Umbilical cord (tissue), 2 donors: Measurements from ENCODE around the gene KCNMA1. TPM values are rescaled to one million over a fixed set of nuclear protein-coding genes. Genes with fewer than 3 reads are reported as not detected.
A peak's percentile ranks its signal among the peaks of the same experiment; 100 is the strongest.

Source experiments
- DNase-seq: peaks from one replicate; pipeline ENCODE4 v3.0.0-alpha.2; 2015; ENCODE audit warnings: low spot score
- total RNA-seq: library from RNA; depleted of rRNA; stranded (reverse); fragments of >200 nt; gene quantifications from one replicate; pipeline ENCODE4 v1.2.3, GENCODE V29; 2014; ENCODE audit warnings: low replicate concordance; ENCODE audit not compliant: insufficient read depth

KCNMA1 gene
- total RNA-seq, 1 donor from 2014 or later = 79.2 TPM

DNA sequence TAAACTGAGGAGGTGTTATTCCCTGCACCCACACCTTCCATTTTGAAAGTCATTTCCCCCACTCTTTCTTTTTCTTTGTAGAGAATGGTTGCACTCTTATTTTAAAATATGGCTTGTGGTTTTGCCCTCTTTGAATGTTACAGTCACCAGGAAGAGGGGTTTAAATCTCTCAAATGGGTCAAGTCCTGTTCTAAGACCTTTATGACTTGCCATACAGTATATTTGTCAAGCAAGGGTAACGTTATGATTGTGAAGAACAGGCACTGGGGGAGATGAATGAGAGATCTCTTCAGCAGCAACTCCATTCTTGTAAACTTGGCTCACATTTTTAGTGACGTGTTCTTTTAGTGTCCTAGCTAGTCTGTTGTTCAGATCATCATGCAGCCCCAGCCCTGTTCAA lies 634.7 kb downstream of the KCNMA1 start:
- DNase-seq = no peak

DNA sequence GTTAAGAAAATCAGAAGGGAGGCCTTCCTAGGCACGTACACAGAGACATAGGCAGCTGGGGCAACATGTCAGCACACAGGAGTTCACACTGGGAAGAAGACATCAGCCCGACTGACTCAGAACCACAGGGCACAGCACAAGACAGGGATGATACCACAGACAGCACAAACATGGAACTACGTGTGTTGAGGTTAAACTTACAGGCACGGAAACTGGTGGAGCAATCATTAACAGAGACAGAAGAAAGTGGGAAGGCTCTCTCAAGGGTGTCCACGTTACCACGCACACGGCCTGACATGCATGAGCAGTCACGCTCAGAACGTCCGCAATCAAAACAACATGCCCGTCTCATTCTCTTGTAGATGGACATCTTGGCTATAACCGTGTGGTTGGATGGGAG lies 636.4 kb downstream of the KCNMA1 start:
- no peak for DNase-seq

DNA sequence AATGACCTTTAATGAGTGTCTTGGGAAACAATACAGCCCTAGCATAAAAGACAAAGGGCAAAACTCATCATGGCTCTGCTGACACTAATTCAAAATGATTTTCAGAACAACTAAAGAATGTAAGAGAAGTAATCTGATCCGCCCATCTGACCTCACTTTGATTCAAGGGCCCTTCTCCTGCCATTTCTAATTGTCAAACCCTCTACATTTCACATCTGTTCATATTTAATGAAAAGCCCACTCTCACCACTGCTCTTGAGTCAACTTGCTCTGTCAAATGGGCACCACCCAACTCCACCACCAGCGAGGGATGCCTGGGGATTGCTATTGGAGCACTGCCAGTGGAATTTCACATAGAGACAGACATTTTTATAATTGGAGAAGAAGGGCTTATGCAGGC lies 639.2 kb downstream of the KCNMA1 start:
- no peak for DNase-seq

DNA sequence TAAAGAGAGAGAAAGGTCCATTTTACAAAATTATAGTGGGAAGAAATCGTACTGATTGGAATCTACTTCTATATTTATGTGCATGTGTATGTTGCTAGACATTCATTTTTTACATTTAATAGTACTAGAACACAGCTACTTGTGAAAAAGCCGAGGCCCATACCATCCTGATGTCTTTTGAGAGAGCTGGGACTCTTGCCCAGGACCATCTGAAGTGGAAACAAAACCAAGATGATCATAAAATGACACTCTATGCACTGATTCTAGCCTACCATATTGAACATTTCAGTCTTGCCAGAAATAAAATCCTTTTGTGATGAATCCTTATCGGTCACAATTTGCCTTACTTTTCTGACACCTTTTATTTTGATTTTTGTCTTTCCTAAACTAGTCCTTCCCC lies 640.0 kb downstream of the KCNMA1 start:
- DNase-seq = no peak

DNA sequence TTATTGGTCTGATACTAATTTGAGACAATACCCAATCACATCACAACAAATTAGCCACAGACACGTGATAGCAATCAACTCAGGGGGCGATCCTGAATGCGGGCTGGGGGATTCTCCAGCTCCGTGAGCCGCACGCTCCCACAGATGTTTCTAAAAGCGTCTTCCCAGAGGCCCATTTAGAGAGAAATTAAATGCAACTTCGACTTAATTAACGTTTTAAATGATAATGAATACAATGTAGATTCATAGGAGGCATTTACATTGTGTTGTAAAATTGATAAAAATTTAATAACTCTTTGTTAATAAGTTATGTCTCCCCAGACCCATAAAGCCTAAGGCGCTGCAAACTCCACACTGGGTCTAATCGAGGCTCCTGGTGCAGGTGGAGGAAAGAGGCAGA lies 642.6 kb downstream of the KCNMA1 start:
- DNase-seq = no peak

DNA sequence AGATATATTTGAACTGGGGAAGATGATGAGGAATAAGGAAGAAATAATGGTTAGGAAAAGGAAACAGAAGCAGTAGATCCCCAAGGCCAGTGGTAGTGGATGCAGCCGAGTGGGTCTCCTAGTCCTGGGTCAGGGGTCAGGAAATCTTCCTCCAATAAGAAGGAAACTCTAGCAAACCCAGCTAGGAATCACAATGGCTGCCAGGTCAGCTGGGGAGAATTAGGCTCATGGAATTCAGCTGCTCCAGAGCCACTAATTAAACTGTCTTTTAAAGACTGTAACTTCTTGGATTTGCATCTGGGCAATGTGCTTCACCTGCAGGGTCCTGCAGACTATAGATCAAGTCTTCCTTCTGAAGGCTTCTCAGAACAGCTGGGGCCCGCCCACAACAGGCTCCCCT lies 644.4 kb downstream of the KCNMA1 start:
- no peak for DNase-seq

DNA sequence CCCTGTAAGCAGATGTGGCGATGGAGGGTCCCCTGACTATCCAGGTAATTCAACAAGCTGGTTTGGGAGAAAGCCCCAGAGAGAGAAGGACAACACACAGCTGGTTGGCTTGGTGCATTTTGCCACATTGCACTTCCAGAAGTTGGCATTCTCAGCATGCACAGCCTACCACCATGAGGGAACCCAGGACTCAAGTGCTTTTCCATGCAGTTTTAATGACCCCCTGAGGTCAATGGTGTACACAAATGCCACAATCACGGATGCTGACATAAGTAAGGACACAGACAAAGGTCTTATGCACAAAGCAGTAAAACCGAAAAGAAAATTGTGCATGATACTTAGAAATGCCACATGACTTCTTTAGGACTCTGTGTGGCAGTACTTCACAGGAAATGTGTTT lies 645.1 kb downstream of the KCNMA1 start:
- no peak for DNase-seq

DNA sequence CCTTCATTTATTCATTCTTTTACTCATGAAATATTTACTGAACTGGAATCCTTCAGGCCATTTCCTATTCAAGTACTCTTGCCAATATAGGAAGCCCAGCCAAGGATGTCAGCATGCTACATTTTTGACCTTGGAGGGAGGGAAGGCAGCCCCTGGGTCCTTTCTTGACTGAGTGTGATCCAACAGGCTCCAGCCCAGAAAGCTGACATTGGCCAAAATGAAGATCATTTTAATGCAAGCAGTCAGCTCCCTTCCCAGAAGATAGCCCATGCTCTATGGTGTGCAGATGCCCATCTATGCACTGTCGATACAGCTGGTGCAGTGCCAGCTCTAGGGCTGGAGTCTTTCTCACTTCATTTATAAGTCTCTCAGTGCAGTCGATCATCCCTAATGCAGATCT lies 646.0 kb downstream of the KCNMA1 start:
- no peak for DNase-seq

DNA sequence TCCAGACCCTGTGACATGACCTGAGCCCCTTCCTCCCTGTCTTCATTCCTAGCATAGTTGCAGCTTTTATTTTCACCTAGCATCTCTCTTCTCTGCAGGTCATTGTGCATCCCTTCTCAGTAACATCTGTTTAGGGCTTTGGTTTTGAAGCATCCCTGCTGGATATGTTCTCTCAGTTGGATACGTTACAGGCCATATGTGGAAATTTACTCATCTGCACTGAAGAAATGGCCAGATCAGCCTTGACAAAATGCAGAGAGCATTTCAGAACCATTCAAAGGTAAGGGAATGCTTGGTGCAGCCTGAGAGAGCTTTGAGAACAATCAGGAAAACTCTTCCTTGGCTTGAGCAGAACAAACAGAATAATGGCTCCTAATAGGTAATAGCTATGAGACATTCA lies 647.0 kb downstream of the KCNMA1 start:
- DNase-seq = peak; percentile 36

DNA sequence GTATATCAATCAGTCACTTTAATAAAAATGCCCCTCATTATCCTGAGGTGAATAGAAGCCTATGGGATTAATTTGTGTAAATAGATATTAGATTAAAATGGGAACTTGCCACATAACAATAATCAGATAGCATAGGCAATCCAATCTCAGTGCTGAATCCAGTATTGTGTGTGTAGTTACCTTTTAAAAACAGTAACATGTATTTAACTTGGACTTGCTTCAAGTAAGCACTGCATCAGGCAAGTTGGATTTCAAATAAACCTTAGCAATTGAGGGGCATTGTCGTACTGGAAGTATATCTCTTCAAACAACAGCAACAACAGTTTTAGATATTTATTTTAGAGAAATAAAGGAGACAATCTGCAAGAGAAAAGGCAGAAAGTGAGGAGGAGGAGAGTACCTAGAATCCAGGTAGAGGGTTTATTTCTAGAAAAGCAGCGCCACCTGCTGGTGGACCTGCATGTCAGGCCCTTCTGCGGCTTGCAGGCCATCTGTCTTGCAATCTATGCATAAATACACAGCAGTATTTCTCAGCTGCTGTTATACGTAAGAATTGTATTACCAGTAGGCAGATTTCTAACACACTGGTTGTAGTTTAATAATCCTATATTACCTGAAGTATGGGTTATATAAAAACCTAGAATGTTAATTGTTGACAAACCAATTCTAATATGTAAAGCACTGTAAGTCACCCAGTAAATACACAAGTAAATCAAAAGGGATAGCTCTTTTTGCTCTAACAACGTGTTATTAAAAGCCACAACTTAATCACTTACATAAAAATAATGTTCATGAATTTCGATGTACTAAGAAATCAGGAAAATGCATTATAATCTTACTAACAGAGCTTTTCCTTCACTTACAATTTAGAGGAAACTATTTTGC lies 652.8 kb downstream of the KCNMA1 start:
- DNase-seq = peak; percentile 86

DNA sequence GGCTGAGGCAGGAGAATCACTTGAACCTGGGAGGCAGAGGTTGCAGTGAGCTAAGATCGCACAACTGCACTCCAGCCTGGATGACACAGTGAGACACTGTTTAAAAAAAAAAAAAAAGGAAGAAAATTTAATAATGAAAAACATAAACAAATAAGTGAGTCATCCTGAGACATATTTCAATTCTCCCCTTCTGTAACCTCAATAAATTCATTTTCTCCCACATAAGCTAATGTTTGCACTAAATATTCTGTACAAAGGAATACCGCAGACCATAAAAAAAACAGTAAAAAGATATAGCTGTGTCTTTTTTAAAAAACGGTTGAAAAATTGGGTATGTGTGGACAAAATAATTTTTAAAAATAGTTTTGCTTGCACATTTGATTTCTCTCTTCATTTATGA lies 654.0 kb downstream of the KCNMA1 start:
- DNase-seq = no peak

DNA sequence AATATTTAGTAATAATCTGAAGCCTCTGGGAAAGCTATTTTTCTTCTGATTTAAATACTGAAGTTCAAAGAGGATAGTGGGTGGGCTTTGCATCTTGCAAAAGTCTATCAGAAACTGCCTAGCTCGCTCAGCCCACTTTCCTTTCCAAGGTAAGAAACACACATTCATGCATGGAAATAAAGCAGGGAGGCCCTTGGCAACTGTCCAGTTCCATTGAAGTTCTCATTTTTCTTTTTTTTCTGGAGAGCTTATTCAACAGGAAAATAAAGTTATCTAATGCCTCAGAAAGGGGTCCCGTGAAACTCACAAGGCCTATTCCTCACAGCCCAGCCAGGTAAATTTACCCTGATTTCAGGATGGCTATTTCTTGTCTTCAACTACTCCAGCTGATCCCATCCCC lies 654.9 kb downstream of the KCNMA1 start:
- DNase-seq = peak; percentile 20

DNA sequence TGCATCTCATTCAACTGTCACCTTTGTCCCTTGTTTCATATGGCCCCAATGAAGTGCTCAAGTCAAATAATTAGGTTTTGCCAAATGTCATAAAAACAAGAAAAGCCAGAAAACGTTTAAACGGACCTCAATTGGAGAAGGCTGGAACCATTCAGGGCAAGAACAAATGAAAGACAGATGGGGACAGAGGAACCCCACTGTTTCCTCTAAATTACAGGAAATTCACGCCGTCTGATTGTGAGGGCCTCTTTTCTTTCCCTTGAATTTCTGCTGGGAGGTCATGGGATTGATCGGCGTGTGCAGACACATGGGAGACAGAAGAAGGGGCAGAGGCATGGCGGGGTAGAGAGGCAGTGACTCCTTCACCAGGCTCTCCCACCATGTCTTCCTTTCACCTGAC lies 656.4 kb downstream of the KCNMA1 start:
- DNase-seq = no peak

DNA sequence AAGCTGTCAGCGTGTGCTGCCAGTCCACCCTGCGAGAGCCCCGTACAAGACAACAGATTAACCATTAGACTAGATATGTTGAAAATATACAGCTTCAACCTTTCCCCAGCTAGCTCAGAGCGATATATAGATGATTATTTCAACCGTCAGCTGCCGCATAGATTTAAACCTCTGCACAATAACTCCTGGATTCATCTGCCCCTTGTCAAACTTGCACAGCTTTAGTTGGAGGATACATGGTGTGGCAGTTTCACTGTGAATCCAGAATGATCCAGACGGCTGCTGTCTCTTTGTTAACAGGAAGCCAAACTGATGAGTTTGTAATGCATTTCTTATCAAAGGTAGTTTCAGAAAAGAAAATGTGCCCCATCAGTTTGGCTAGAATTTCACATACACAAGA lies 659.7 kb downstream of the KCNMA1 start:
- peak; percentile 64 for DNase-seq

DNA sequence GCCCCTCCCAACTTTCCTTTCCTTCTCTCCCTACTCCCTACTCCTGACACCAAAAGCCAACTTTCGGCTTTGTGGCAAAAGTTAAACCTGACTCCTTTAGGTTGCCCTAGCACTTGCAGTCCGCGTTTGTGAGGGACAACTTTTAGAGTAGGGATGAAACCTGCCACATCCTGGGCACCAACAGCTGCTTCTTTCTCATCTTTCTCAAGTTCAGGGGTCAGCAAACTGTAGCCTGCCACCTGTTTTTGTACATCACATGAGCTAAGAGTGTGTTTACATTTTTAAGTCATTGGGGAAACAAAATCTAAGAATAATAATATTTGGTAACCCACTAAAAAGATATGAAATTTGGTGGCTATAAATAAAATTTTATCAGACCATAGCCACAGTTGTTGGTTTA lies 660.6 kb downstream of the KCNMA1 start:
- no peak for DNase-seq

DNA sequence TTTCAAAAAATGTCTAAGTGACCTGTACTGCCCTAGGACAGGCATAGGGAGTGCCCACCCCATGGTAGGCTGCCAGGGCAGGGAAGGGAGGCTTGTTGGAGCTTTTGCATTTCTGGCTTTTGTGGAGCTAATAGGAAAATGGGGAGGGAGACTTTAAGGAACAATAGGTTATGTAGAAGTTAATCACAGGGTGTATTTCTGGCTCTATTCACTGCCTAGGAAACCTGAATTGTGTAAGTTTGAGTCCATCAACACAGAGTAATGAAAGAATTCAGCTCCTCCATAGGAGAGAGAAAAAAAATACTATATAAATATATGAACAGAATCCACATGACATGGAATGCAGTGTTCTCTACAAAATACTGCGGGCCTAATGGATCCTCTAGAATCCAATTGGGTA lies 661.5 kb downstream of the KCNMA1 start:
- no peak for DNase-seq

DNA sequence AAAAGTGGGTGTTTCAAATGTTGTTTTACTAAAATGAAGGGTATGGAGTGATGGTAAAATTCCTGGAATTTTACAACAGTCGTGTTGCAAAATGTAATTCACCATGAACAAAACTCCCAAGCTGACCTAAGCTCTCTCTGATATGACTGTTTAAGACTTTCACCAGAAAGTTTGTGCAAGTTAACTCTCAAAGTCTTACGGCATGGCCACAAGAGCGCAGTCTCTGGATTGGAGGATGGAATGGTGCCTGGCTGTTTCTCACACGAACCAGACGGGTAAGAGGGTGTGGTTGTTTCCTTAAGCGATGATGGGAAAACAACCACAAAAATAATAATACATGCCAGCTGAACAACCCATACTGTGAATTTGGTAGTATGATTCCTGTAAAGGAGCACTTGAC lies 662.5 kb downstream of the KCNMA1 start:
- DNase-seq = peak; percentile 81

DNA sequence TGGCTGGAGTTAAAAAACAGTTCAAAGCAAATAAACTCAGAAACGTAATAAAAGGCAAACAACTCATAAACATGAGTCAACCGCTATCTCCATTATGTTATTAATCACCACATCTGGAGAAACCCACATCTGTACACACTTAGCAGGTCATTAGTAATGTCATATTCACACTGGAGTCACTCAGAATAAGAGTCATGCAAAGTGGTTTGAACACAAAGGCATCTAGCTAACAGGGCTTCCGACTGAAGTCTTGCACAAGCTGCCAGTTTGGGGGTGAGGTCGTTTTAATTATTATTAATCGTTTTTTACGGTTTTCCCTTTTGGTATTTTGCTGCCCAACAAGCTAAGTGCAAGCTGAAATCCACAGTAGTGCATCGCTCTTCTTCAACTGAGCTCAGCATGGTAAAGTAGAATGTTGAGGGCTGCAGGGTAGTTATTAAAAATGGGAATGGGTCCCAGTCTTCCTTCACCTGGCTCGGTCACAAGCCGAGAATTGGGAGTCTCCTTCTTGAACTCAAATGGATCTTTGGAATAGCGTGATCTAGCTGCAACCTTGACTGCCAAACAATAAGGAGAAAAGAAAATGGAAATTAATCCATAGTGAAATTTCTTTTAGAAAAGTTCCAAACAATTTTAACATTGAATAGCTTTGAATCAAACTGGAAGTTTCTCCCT lies 663.5 kb downstream of the KCNMA1 start:
- no peak for DNase-seq

DNA sequence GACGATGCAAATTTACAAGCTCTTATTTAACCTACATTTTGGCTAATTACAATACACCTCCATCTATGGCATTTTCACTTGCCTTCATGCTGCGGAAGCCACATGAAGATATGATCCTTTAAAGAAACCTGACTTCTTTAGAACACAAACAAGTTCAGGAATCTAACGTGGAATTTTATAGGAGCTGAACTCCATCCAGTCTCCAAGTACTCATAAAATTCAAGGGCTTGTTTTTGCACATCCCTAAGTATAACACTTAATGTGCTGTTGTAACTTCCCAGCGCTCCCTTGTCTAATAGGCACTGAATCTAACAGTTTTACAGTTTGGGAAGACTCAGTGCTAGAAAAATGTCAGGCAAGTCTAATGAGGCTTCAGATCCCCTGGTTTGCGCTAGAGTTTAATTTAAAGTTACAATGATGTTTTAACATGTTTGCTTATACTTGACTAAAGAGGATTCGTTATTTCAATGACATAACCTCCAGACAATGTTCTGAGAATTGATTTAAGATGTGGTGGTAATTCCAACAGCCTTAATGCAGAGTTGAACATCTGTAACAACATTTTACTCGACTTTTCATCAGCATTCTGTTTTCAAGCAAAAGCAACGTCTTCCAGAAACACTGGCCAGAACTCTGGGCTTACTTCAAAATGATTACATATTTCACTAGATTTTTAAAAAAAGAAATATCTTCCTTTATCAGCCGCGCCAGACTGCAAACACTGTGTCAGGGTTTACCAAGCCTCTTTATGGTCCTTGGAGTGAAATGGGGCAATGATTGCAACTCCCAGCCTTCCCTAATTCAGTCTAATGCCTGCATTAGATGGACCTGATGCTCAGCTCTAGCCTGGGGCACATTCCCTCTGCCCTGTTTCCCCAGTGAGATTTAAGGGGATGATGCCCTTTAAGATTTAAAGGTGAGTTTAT lies 664.3 kb downstream of the KCNMA1 start:
- DNase-seq = peak; percentile 96

DNA sequence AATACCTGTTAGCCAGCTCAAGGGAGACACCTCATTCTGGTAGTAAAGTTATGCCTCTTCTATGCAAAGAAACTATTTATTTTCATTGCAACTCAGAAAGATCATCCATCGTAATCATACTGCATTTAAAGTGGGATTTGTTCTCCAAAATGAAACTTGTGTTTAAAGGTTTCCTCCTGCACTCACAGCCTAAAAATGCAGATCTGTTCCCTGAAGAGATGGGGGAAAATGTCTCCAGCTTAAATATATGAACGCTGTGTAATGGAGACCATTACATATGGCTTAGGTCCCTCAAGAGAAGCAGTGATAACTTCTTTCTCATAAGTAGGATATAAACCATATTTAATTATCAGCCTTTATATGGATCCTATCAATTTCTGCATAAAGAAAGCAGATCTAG lies 665.1 kb downstream of the KCNMA1 start:
- peak; percentile 81 for DNase-seq

DNA sequence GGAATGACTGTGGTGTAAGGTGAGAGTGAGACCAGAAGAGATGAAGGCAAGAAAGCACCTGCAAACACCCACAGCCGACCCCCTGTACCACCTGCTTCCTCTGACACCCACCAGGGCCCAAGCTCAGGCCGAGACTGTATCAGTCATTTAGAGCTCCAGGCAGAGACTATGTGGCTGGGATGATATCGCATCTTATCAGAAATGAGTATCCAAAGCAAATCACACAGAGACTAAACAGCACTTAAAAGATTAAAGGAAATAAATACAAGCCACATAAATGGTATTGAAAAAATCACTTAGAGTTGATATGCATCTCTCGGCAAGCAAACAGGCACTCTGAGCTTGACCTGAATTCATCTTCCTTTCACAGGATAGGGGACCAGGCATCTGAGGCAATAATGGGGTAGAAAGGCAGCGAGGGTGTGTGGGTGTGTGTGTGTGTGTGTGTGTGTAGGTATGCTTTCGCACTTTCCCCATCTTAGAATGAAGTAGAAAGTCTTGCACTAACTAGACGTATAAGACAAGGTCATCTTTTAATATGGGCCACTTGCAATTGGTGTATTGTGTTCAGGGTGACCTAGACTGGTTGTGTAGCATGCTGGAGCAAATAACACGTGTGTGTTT lies 665.9 kb downstream of the KCNMA1 start:
- peak; percentile 59 for DNase-seq
